Measurements from ENCODE around the gene RGL2.
A peak's percentile ranks its signal among the peaks of the same experiment; 100 is the strongest.
"Not testable (repeated sequence)": the region's sequence is repeated elsewhere in the genome, so short reads cannot be mapped to it uniquely, and the experiment has no call there.

Gene RGL2

DNA sequence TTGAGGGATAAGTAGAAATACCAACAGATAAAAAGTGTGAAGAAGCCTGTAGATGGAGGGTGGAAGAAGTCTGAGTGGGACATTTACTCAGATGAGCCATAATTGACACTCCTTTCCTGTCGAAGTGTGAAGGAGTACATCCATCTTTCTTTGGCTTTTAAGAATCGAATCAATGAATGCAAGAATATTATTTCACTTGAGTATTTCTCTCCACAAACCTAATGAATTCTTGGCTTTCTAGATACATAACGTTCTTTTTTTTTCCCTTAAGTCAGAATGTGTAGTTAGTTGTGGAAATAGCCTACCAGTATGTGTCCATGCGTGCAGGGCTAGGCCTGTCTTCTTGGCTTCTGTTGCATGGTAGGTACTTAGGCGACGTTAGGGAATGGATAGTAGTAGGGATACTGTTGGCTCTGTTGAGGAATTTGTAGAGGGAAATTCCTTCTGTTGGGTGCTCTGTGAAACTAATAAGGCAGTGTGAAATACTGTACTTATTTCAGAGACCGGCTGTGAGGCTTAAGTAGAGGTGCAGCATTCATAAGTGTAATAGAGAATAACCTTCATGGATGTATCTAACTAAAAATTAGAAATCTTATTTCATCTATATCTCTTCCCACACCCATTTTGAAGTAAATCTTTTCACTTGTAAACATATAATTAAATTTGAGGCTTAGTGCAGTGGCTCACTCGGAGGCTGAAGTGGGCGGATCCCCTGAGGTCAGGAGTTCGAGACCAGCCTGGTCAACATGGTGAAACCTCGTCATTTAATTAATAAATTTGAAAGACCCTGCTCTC is 25.4 kb downstream of the RGL2 start:
- no peak for DNase-seq

DNA sequence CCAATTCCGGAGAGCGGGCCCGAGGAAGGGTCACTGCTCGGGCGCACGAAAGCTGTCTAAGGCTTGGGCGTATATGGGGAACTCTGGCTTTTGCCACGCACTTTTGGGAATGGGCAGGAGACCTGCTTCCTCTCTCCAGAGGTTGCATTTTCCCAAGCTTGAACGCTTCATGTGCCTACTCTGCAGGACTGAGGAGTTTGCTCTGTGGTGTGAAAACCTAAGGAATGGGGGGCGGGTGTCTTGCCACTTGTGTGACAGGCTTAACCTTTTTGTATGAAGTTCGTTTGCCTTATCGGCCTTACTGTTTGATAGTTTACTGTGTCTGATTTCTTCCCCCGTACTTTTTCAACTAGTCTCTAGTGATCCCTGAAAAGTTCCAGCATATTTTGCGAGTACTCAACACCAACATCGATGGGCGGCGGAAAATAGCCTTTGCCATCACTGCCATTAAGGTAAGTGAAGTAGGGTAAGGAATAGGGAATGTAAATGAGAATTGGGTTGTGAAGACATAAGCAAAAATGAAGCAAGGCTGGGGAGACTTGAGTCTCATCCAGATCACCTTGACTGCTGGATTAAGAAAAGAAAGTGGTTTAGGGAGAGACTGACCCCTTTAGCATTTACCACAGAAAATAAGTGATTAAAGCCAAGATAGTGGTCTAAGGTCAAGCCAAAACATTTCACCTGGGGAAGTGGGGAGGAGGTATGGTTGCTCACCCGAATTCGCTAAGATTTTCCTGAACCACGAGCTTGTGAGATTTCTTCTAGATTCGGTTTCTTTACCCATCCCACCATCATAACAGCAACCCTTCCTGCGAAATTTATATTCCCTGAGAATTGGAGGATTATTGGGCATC is 26.2 kb downstream of the RGL2 start:
- no peak for DNase-seq

DNA sequence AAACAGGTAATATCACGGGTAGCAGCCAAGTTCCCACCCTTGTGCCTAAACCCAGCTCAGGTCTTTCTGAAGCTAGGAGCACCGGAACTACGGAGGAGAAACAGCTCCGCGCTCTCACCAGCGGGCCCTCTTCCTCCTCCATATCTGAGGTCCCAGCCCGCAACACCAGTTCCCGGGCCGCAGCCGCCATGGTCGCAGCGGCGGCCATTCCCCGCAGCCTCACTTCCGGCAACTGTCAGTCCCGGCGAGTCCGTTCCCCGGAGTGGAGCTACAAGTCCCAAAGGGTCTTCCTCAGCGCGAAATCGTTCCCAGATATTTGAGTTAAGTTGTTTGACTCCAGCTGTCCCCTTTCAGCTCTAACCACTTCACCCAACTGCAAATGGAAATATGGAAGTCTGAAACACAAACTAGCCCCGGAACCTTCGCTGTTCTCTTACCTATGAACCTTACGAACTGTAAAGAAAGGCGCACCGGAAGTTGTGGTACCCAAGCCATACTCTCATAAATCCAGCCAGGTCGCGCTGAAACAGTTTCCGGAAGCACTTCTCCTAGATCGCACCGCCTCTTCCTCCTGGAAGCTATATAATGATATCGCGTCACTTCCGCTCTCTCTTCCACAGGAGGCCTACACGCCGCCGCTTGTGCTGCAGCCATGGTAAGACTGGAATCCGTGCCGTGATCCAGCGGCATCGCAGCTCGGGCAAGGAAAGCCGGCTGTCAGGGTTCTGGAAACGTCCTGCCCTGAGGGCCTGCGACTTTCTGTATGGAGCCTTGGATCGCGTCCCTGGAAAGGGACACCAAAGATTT is 27.1 kb downstream of the RGL2 start, which contains the start of the genes RPS18 and VPS52:
Gene RPS18, plus strand, starts transcription at position 608 of the 807 bp plus-strand sequence. Its CDS starts 45 bp downstream, at position 653.
Gene VPS52, minus strand, starts transcription at position 409 of the 807 bp plus-strand sequence. Its CDS starts 201 bp downstream, at position 208.
- DNase-seq: peak; percentile 91

DNA sequence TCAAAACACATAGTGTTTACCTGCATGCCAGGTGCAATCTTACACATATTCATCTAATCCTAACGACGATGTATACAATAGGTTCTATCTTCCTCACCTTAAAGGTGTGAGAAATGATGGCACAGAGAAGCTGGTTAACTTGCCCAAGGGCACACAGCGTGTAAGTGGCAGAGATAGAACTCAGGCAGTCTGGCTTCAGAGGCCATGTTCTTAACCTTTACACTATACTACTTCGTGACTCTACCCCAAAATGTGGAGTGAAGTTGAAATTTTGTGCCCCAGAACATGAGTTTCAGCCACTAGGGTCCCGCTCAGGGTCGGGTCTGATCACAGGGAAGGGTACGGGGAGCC is 27.6 kb downstream of the RGL2 start:
- no peak for DNase-seq

DNA sequence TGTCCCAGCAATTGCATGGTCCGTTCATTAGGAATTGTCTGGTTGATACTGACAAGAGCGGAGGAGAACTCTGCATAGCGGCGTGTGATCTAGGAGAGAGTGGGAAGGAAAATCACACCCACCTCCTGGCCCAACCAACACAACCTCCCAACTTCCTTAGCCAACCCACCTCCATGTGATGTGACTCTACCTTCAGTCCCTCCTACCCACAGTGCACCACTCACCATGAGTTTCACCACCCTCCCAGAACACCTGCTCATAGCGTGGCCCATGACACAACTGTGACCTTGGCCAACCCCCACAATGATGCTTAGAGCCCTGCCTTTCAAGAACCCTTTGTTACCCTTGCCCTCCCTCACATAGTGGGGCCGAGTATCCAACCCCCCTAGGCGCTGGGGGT is 34.7 kb downstream of the RGL2 start:
- DNase-seq: no peak

DNA sequence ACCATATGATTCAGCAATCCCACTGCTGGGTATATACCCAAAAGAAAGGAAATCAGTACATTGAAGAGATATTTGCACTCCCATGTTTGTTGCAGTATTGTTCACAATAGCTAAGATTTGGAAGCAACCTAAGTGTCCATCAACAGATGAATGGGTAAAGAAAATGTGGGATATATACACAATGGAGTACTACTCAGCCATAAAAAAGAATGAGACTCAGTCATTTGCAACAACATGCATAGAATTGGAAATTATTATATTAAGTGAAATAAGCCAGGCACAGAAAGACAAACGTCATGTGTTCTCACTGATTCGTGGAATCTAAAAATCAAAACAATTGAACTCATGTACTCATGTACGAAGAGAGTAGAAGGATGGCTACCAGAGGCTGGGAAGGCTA is 36.3 kb downstream of the RGL2 start:
- DNase-seq: not testable (repeated sequence)

DNA sequence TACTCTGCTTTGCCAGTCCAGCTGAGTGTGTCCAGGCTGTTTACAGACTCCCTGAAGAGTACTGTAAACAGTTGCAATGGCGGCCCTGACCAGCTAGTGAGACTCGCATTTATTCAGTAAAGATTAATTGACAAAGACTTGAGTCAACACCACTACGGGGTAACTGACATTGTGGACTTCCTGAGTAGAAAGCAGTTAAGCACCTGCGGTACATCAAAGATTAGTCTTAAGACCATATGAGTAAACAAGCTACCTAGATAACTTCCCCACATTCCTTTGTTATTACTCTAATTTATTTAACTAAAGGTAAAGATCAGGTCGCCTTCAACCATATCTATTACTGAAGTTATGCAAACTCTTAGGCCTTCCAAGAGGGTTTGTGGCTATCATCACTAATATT is 39.7 kb downstream of the RGL2 start:
- no peak for DNase-seq

DNA sequence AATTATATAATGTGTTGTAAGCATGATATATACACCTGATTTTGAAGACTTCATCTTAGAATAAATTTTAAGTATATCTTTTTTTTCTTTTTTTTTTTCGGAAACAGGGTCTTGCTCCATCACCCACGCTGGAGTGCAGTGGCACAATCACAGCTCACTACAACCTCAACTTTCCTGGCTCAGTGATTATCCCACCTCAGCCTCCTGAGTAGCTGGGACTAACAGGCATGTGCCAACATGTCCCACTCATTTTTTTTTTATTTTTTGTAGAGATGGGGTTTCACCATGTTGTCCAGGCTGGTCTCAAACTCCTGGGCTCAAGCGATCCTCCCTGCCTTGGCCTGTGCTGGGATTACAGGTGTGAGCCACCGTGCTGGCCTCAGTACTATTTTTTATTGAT is 44.2 kb downstream of the RGL2 start:
- no peak for DNase-seq

DNA sequence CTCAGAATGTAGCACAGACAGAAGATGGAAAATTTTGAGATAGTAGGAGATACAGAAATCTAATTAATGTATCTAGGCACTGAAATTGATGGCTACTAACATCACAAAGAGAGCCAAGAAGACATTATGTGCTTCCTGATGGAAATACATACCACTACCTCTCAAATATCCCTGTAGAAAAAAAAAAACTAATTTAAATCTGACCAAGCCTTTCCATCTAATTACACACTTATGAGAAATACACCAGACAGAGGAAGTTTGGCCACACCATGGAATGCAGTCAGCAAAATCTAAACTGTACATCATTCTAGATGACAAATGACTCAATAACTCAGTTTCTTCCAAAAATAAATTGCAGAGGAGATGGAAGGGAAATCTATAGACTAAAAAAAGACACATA is 46.0 kb downstream of the RGL2 start:
- no peak for DNase-seq

DNA sequence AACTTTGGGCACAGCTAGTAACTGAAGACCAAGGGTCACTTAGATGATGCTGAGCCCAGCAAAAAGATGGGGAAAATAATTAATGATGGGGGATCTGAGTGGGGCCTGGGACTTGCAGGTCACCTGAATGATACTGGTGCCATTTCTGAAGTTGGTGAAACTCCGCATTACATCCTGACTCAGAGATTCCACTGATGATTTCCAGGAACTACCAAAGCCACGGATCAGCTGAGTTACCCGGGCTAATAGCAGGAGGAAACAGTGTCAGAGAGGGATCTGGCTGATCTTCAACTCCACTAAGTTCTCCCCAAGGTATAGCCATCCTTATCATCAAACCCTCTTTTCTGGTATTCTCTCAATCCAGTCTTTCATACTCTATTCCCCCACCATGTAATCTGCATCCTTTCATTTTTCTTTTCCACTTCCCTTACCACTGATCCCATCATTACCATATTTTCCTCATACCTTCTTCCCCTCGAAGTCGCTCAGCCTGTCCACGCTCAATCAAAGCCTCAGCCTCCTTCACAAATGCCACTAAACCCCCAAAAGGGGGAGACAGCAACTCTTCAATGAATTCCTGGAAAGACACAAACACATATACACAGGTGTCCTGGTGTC is 47.2 kb downstream of the RGL2 start:
- no peak for DNase-seq

DNA sequence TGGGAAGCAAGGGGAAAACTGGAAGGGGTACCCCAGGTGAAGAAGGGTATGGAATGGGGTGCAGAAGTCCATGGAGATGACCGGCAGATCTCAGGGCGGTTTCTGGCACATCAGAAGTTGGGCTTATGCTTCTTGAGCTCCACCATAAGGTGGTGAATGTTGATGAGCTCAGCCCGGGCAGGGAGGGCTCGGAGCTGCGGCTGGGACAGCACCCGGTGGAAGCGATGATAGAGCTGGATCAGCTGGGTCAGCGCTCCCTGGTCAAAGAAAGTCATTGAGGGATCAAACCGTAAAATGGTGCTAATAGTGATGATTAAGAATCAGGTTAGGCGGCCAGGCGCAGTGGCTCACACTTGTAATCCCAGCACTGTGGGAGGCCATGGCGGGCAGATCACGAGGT is 48.0 kb downstream of the RGL2 start:
- no peak for DNase-seq

DNA sequence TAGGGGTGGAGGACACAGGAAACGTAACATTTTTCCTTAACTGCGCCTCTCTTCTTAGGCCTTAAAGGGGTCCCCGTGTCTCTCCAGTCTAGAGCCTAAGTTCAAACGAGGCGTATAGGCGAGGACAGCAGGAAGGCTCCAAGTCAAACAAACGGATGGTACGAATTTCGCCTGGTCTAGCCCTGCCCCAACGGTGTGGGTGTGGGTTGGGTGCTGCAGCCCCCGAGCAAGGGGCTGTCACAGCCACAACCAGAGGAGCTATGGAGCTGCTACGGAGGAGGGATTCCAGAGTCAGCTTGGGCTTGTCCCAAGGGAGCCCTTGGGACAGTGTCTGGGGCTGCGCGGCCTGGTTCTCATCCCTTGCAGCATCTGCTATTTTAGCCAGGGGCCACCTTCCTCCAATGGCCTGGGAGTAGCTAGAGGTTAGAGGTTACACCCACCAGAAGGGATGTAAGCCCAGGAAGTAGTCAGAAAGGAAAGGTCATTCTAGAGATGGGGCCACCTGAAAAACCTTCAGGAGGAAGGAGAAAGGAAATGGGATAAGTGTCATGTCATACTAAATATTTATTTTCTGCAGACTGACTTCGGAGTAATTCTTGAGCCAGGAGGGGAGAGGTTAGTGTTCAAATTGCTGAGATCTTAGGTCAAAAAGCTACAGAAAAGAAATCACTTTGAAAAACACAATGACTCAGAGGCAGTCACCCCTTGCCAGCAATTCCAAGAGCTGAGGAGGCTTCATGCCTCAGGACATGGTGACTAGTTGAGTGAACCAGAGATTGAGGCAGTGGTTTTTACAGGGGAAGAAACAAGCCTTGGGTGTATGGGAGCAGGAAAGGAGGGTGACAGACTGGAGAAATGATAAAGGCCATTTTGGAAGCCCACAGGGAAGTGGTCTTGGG is 48.8 kb downstream of the RGL2 start:
- DNase-seq: no peak

DNA sequence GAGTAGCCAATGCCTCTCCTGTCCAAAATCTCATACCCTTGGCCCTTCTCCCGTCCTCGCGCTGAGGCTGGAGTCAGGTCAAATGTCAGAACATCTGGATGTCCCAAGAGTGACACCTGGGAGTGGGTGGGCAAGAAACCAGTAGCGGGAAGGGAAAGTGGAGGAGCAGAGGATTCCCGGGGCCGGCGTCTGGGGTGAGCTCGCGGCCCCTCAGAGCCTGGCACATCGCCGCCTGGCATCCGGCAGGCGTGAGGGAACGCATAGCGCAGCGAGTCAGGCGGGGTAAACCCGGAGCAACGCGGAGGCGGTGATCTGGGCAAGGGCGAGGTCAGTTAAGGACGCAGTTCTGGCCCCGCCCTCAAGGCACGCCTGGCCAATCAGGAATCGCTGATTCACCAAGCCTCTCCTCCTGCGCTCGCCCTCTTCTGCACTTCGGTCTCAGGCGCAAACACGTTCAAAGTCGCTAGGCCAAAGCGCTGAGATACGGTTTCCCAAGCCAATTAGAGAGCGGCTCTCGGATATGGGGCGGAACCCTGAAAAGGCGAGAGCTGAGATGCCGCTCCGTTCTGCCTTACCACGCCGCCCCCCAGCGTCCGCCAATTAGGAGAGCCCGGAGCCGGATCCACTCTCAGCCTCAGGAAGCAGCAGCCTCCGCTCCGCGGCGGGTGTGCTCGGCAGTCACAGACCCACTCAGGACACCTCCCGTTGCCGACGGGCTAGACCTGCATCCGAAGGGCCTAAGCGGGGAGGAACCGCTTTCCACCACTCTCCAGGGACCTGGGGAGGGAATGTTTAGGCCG is 49.6 kb downstream of the RGL2 start:
- DNase-seq: peak; percentile 98

DNA sequence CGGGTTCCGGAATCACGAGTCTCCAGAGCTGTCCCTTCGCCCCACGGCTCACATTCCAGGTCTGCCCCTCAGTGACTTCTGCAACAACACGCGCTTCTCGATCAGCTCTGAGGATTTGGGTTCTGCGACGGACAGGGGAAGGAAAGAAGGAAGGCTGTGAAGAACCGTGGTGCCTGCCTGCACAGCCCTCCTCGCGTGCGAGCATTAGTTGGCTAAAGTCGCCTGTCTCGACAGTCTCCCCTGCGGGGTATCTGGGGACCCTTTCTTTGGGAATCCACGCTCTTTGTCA is 50.2 kb downstream of the RGL2 start:
- DNase-seq: no peak

DNA sequence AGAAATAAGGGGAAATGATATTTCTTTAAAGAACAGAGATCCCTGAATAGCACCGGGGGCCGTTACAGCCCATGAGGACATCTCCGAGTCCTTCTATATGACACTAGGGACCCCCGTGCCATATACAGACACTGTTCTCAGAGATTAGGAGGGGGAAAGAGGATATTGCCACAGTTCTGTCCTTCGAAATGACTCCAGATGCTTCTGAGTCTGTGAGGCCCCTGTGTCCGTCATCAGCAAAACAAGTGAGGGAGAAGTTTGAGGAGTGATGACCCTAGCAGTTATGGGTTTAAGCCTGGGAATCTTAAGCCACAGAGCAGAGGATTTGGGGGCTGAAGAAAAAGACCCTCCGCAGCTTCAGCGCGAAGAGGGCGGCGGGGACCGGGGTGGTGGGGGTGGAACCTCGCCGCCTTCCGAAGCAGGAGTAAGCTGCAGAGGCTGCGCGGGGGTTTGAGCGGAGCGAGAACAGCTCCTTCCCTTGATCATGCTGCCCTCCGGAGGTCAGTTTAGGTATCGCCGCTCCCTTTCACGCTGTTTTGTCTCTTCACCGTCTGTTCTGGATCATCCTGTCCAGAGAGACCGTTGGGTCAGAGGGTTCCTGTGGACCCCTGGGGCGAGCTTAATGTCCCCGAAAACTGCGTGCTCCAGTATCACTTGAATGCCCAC is 50.6 kb downstream of the RGL2 start:
- DNase-seq: peak; percentile 94

DNA sequence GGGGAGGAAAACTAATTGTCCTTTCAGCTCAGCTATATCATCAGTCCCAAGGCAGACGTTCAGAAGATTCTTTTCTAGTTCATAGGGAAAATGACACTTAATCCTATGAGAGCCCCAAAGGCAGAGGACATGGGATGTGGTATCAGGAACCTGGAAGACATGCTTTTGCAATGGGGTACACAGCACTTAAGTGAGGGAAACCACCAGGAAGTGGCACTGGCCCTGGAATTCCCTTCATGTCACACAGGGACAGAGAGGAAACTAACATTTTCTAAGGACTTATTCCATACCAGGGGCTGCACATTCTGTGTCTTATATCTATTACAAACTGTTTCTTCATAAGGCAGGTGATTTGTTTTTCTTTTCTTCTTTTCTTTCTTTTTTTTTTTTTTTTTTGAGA is 55.3 kb downstream of the RGL2 start:
- DNase-seq: no peak

DNA sequence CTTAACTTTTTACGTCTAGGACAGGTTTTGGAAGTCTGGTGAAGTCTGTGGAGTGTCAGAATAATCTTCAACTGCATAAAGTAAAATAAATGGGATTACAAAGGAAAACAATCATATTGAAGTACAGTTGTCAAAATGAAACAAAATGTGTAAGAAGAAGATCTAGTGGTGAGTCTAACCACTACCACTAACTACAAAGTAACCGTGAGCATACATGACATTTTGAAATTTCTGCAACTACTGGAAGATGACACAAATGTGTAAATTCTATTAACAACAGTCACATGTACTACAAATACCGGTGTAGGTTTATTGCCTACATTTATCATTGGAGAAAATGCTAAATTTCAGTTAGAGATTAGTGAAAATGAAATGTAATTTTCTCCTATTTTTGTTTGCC is 56.8 kb downstream of the RGL2 start:
- no peak for DNase-seq

Data from CD4-positive, alpha-beta T cell treated with Interleukin-17A for 4 hours (primary cell).